ENCODE results near the gene SERP2.
A peak's percentile ranks its signal among the peaks of the same experiment; 100 is the strongest.

Gene SERP2

DNA sequence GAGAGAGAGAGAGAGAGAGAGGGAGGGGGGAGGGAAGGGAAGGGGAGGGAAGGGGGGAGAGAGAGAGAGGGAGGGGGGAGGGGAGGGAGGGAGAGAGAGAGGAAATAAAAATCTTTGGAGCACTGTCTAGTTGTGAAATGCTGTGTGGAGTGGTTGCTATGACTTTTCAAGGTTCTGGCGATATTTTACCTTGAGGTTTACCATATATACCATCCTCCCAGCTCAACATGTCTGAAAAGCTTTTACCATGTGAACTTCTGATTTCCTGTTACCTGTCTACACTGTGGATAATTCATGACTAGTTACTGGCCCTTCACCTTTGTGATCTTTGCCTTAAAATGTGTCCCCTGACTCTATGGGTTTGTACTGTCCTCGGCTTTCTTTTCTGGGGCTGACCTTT lies 38.2 kb downstream of the SERP2 start:
- DNase-seq (ENCODE audit: low spot score), result no peak

DNA sequence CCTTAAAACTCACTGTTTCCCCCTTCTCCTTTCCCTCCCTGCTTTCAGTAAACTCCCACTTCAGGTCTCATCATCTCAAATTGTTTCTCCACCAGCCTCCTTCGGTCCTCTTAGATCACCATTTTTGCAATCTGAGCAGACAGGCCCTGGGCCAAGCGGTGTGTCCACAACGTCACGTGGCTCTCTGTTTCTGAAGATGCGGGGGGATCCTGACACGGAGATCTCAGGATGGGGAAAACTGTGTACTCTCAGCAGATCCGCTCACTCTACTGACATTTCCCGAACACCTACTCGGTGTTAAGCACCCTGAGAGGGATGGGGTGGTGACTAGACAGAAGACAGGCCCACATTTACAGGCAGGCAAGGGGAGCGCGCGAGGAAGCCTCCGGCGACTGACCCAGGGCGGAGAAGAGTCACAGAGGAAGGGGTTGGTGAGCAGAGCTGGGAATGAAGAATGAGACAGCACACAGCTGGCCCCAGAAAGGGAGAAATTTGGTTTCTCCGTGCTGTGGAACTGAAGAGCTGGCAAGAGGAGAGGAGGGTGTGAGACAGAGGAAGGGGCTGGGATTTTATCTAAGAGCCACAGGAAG lies 38.8 kb downstream of the SERP2 start:
- DNase-seq (ENCODE audit: low spot score), result no peak

DNA sequence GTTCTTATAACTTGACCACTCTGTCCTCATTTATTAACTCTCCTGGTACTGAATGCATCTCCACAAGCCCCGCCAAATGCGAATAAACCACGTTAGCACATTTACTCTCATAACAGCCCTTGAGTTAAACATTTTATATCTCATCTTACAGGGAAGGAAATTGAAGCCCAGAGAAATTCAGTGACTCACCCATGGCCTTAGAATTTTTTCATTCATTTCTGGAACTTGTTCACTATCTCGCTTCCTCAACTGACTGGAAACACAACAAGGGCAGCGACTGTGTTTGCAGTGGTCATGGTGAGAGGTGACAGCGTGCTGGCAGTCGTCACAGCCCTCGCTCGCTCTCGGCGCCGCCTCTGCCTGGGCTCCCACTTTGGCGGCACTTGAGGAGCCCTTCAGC lies 39.5 kb downstream of the SERP2 start:
- no peak for DNase-seq (ENCODE audit: low spot score)

DNA sequence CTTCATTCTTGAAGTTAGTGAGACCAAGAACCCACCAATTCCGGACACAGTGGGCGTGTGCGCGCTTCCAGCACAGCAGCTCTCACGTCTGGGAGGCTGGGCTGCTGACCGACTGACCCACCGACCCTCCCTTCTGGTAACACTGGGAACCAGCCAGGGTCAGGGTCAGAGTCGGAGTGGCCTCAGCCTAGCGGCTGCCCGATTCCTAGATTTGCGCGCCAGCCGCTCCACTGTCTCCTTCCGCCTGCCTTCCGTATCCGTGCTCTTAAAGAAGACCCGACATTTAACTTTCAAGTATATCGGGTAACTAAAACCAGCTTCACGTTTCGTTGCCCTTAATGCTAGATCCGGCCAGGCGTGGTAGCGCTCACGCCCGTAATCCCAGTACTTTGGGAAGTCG lies 41.1 kb downstream of the SERP2 start:
- no peak for DNase-seq (ENCODE audit: low spot score)

DNA sequence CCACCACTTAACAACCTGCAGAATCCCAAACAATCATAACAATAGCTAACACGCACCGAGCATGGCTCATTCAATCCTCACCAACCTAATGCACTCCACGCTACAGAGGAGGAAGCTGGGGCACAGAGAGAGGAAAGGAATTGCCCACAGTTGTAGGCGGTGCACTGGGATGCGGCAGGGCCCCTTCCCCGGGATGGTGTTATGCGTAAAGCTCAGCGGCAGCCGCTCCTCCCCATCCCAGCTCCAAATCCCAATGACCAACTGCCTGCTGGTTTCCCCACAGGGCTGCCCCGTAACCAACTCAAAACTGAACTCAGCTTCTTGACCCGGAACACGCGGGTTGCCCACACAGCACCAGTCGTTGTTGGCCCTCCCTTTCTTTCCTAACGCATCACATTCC lies 42.2 kb downstream of the SERP2 start:
- DNase-seq (ENCODE audit: low spot score), result no peak

DNA sequence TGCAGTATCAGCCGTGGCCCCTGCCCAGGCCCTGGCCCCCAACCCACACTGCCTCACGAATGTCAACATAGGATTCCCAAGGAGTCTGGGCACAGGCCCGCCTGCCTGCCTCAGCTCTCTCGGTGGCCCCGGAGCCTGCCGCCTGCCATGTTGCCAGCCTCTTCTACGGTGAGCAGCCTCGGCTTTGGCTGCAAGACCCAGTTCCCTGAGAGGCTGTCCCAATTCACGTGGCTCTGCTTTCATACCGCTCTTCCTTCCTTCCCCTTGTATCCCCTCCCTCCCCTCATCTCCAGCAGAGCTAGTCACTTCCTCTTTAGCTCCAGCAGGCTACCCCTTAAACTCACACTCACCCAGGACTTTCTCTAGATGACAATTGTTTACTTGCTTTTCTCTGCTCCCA lies 42.7 kb downstream of the SERP2 start:
- DNase-seq (ENCODE audit: low spot score), result no peak

DNA sequence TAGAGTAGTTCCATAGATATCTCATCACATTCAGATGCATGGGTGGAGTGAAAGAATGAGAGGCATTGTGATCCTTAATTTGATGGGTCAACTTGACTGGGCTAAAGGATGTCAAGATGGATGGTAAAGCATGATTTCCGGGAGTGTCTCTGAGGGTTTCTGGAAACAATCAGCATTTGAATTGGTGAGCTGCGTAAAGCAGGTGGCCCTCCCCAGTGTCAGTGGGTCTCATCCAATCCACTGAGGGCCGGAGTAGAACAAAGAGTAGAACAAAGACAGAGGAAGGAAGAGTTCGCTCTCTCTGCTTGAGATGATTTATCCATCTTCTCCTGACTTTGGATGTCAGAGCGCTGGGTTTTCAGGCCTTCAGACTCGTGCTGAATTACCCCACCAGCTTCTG lies 43.1 kb downstream of the SERP2 start:
- no peak for DNase-seq (ENCODE audit: low spot score)

DNA sequence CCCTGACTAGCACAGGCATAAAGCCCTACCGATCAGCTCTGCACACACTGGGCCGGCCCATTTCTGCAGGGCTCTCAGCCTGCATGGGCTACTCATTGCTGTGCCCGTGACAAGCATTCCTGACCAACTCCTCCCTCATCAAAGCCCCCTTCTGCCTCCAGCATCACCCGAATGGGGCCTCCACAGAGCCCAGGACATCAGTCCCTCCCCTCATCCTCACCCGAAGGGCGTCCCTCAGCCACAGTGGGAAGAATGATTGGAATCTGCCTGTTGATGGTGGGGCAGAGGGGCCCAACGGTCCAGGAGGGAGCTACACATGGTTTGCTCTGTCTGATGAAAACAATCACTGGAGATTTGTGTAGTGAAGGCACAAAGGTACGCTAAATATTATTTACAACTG lies 43.8 kb downstream of the SERP2 start:
- no peak for DNase-seq (ENCODE audit: low spot score)

DNA sequence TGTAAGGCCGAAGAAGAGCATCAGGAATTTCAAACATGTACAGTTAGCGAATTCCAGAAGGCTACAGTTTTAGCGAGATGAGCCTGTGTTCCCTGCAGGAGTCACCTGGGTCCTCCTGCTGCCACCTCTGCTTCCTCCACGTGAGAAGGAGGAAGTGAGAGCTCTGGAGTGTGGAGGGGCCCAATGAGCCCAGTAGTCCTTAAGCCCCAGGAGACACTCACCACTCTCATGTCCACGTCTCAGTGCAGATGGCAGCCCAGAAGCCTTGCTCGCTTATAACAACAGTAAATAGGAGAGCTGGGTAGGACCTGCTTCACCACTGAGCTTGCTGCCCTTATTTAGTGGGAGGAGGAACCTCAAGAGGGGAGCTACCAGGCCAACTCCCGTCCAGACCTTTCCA lies 44.3 kb downstream of the SERP2 start:
- DNase-seq (ENCODE audit: low spot score), result no peak

DNA sequence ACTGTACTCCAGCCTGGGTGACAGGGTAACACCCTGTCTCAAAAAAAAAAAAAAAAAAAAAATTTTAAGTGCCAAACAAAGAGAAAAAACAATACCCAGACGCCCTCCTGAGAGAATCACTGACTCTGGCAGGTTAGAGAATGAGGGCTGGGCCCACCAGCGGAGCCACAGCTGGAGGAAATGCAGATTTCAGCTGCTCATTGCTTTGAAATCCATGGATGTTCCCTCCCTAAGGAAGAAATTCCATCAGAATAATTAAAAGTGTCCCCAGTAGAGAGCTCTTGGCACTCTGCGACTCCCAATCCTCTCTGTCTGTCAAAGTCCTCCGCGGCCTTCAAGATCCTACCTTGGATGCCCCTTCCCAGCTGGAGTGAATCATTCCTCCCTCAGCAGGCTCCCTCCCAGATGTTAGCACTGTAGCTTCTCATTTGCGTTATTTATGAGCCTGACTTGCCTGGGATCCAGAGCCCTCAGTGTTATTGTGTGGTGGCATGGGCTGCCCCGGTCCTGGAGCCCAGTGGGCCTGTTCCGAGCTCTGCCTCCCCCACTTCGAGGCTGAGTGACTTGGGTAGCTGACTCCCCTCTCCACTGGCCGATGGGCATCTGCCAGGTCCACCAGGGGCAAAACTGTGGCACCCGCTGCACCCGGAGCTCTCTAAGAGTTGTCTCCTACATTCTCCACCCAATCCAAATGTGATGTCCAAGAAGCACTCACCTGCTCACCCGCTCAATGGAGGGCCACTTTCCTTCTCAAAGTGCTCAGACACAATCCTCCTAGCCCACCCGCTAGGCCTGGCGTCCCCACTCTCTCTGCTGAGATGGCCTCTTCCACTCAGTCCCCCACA lies 47.0 kb downstream of the SERP2 start:
- no peak for DNase-seq (ENCODE audit: low spot score)

DNA sequence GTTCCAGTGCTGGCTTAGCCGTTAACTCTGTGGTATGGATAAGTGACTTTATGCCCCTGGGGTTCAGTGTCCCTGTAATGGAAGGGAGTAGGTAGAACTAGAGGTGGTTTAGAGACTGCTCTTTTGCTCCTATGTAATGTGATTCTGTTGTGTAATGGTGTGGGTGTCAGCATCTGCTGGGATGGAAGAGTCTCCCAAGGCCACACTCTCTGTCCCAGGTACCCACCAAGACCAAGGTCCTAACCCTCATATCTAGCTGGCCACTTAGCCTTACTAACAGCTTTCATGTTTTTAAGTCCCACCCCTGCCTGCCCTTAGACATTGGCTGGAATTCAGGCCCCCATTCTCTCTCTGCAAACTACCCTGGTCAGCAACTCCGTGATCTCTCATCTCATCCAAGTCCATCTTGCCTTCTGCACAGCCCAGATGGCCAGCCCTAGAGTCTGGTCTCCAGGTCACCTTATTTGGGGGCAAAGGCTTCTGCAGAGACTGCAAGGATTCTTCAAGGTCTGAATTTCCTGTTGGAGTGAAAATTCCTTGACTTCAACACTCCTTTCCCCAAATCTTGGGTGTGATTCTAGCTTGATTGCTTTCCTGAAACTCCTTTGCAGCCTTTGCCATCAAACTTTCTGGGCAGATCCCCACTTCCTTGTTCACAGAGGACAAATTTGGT lies 48.4 kb downstream of the SERP2 start:
- DNase-seq (ENCODE audit: low spot score), result no peak

DNA sequence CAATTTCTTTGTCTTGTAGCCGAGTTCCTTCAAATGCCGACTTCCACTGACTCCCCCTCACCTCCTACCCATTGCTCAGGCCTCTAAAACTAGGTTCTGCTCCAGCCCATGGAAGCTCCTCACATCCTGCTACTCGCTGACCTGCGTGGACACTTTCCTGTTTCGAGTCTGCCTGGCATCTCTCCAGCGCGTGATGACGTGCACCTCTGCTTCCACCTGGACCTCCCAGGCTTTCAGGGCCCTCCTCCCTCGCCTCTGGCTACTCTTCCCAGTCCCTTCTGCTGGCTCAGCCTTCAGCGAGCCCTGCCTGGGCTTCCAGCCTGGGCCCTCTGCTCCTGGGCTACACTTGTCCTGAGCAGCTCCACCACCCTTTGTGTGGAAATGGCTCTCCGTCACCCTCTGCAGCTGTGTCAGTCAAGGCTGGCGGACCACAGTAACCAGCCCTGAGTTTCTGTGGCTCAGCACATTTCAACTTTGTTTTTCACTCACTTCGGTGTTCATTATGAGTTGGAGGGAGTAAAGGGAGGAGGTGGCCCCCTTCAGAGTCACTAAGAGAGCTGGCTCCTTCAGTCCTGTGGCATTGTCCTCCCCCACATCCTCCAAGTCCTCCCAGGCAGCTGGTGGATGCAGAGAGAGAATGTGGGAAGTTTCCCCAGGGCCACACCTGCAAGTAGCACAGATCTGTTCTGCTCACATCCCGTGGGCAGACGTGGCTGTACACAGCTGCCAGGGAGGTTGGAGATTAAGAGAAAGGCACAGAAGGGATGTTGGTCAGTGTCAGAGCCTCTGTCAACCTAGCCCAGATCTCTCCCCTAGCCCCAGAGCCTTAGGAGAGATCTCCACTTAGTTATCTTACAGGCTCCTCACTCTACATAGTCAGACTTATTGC lies 49.4 kb downstream of the SERP2 start:
- no peak for DNase-seq (ENCODE audit: low spot score)

DNA sequence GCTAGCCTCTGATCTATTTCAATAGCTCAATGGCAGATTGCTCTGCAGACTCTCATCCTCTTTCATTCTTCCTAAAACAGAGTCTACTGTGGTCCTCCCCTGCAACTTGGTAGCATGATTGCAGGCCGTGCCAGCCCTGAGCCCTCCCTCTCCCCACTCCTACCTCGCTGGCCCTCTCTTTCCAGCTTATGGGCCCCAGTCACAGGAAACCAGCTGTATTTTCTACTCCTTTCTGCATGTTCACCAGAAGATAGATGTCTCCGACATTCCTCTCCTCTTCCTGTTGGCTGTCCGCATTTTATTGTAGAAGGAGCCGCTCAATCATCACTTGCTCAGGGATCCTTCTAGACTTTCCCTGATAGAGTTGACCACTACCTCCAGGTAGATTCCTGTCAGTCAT lies 50.2 kb downstream of the SERP2 start:
- DNase-seq (ENCODE audit: low spot score), result no peak

DNA sequence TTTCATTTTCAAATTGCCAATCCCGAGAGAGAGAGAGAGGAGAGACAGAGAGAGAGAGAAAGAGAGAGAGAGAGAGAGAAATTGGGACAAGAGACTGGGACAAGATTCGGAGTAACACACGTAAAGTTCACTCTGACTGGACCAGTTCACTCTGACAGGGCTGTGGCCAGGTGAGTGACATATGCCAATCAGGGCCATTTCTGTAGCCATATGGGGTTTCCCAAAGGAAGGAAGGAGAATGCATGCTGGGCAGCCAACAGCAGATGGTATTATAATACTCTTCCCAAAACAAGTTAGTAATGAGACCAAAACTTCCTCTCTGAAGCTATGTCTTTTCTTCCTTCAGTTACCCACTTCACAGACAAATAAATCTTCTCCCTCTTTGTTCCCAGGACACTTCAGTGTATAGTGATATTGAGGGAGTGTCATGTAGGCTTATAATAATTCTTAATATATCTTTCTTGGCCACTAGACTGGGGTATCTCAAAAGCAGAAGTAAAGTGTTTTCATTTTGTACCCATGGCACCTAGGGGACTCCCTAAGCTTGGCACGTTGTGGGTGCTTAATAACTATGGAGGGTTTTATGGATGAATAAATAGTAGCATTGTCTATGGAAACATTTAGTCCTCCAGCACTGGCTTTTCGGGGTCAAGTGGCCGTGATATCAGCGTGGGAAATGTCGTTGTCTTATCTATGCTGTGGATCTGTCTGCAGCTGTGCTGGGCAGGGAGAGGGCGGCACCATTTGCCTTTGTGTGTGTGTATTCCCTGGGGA lies 51.6 kb downstream of the SERP2 start:
- DNase-seq (ENCODE audit: low spot score), result peak; percentile 89

DNA sequence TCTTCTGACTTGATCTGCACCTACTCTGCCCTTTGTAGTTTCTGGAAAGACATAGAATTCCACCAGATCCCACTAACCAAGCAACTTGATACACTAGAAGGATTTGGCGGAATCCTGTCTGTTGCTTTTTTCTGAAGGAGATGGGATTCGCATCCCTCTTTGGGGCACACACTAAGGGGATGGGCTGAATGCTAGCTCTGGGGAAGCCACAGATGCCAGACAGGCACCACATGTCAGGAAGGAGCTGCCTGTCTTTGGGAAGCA lies 52.1 kb downstream of the SERP2 start:
- DNase-seq (ENCODE audit: low spot score), result no peak

DNA sequence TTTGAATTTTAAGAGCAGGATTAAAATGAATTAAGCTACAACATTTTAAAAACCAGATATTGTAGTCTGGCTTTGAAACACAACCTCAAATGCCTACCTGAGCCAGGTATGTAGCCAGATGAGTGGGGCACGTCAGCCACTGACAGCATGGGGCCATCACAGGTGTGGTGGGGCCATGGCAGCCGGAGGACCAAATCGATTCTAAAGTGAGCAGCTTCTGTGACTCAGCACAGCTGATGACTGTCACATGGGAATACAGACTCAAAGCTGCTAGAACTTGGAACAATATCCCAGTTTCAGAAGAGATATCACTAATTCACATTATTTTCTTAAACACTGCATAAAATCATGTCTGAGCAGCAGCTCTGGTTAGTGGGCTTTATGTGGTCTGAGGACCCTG lies 52.8 kb downstream of the SERP2 start:
- DNase-seq (ENCODE audit: low spot score), result no peak

DNA sequence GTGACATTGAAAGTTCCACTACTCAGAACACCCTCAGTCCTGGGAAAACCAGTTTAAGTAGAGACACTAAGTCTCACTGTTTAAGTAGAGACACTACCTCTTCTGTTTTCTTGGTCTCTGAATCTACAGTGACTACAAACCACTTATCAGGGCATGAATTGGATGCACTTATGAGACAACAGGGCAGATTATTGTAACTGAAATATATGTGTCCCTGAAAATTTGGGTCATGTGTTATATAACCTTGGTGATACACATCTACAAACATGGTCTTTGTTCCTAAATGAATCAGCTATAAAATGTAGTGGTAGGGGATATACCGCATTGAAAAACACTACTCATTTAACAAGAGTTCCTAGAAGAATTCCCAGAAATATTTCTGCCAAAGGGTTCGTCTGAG lies 55.7 kb downstream of the SERP2 start:
- peak; percentile 91 for DNase-seq (ENCODE audit: low spot score)

DNA sequence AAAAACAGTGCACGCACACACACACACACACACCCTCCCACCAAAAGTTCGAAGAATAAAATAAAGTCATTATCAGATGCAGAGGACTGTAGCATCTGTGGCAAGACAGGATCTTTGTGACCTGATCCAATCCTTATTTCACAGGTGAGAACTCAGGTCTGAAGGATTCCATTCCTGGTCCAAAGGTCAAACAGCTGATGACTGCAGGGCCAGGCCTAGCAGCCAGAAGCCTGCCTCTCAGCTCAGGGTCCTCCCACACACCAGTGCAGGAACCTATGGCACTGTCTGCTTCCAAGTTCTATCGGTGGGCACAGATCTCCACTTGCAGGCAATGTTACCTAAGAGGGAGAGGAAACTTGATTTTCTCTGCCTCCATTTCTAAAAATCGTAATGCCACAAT lies 57.5 kb downstream of the SERP2 start:
- no peak for DNase-seq (ENCODE audit: low spot score)

DNA sequence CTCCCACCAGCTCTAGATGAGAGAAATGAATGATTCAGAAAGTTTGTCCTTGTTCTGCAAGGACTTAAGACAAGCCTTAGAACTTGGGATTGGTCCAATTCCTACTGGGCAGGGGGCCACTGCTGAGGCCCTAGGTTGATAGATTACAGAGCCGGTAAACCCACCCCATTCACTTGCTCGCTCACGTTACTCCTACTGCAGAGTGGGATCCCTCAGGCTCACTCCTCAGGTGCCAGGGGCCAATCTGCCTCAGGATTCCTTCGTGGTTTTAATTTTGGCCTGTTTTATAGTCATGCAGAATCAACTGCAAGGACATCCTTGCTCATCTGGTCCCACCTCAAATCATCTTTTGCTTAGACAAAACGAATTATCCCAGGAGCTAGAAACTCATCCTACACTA lies 59.0 kb downstream of the SERP2 start:
- no peak for DNase-seq (ENCODE audit: low spot score)

DNA sequence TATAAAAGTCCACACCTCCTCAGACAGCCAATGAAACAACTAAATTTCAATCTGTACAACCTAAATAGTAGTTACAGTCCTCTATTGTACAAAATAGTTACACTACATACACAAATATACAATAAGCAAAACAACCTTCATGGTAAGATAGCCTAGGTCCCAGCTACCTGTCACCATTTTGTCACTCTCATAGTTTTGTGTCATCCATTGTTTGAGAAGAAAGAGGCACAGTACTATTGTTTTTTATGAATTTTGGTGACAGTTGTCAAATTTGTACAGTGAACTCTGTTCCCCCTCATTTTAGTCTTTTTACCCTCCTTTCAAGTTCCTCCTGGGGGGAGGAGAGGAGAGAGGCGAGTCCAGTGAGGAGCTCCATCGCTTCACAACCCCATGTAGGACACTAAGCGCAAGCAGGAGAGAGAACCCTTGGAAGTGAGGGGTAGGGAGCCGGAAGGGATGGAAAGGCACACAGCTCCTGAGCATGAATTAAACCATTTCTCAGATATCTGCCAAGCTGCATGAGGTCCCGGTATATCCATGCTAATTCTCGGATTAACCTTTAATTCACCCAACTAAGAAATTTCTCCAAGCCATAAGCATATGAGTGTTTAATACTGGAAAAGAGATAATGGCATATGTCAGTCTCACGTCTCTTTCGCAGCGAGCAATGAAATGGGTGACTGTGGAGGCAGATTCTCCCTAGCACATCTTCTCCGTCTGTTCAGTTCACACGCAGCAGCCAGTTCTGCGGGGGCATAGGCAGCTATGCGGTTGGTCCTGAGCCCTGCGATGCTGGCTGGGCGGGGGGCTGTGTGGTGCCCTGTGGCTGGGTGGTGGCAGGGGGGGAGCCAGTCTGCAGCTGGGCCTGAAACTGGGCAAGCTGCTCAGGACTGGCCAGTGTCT lies 60.5 kb downstream of the SERP2 start:
- no peak for DNase-seq (ENCODE audit: low spot score)

DNA sequence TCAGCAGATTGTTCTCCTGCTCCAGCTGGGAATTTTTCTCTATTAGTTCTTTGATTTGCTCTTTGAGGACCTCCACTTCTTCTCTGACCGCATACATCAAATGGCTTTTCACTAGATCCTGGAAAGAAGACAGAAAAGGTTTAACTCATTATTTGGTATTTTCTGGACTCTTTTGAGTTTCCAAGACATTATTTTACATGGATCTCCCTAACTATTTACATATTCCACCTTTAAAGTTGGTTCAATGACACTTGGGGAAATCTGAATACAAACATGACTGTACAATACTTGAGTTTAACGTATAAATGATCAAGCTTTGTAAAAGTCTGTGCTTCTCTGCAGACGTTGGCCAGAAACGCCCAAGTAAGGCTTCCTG lies 61.1 kb downstream of the SERP2 start:
- DNase-seq (ENCODE audit: low spot score), result no peak
